SK-N-MC (cell line): ENCODE results near the gene TYRP1.

Source experiments
- EZH2 ChIP-seq: fragments of 200-600 bp; sonication (generic); IDR thresholded peaks from one replicate; pipeline ENCODE4 v1.6.1; 2017; ENCODE audit warnings: antibody characterized with exemption
- POLR2AphosphoS5 ChIP-seq: IDR thresholded peaks from 2 replicates; pipeline ENCODE4 v1.6.1; 2012; ENCODE audit warnings: mild to moderate bottlenecking, low read depth, low read length, borderline replicate concordance

DNA sequence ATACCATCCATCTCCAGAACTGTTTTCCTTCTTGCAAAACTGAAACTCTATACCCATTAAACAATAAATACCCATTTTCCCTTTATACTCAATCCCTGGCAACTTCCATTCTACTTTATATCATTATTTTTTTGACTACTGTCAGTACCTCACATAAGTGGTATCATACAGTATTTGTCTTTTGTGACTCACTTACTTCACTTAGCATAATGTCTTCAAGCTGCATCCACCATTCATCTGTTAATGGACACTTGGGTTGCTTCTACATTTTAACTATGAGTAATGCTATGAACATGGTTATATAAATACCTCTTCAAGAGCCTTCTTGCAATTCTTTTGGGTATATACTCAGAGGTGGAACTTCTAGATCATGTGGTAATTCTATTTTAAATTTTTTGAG, 11.6 kb upstream of the TYRP1 start:
- TF ChIP-seq EZH2 (no peak), POLR2AphosphoS5 (no peak)
